ENCODE data around the gene CLASP2. TPM values are rescaled to one million over a fixed set of nuclear protein-coding genes. Genes with fewer than 3 reads are reported as not detected.
"Not testable (repeated sequence)": the region's sequence is repeated elsewhere in the genome, so short reads cannot be mapped to it uniquely, and the experiment has no call there.

Gene CLASP2
- total RNA-seq, result 10 to 100 TPM; 40.6 to 43.0 TPM

- Mint-ChIP-seq H3K4me1 (peaks cover 14% of the 10 kb centered on the region), H3K4me3 (peak within 1 kb of the TSS; percentile 89), H3K27ac (peak within 1 kb of the TSS; percentile 80), H3K36me3 (ENCODE audit: low read depth) (no peaks in the 10 kb centered on the region), H3K27me3 (peaks cover 2% of the 10 kb centered on the region), H3K9me3 (no peaks in the 10 kb centered on the region)
- ChIA-PET POLR2A (interaction anchor here (1.0 kb wide), 2 partner anchors 277 to 278 kb away, joined by 3 to 15 read pairs; partner anchors contain the start of gene UBP1), CTCF (interaction anchor here (0.8 to 2.5 kb wide), 8 partner anchors 20 to 587 kb away, joined by 3 to 6 read pairs (median 3); no protein-coding TSS in a partner anchor)
- peak; percentile 84 for DNase-seq
Measured at GRCh38 chr3:33717866-33718594, at the start of gene CLASP2. TSS of gene CLASP2 (minus strand) at chr3:33718254. CDS start at chr3:33718002, 252 bp downstream.

GRCh38 chr3:33758864-33759263, 40.8 kb upstream of the CLASP2 start:
- POLR2A ChIA-PET, result no interaction called here
- CTCF ChIA-PET, result interaction anchor here (1.8 kb wide), 1 partner anchor 18 kb away, joined by 5 read pairs; no protein-coding TSS in a partner anchor
- H3K4me1 Mint-ChIP-seq, result no peaks in the 10 kb centered on the region
- H3K27ac Mint-ChIP-seq, result no peak overlapping the region
- H3K36me3 Mint-ChIP-seq (ENCODE audit: low read depth), result peaks cover 6% of the 10 kb centered on the region
- no peak overlapping the region for H3K4me3 Mint-ChIP-seq
- H3K27me3 Mint-ChIP-seq, result peaks cover 4% of the 10 kb centered on the region
- peaks cover 11% of the 10 kb centered on the region for H3K9me3 Mint-ChIP-seq
- no peak for DNase-seq

- POLR2A ChIA-PET, result no interaction called here
- Mint-ChIP-seq H3K27me3 (peaks cover 2% of the 10 kb centered on the region), H3K4me1 (no peaks in the 10 kb centered on the region), H3K9me3 (peaks cover 11% of the 10 kb centered on the region), H3K4me3 (no peak overlapping the region), H3K36me3 (ENCODE audit: low read depth) (peaks cover 6% of the 10 kb centered on the region), H3K27ac (no peak overlapping the region)
- CTCF ChIA-PET, result no interaction called here
- DNase-seq, result no peak
Measured at GRCh38 chr3:33758281-33758680, 40.2 kb upstream of the CLASP2 start.

GRCh38 chr3:33754391-33754790, 36.3 kb upstream of the CLASP2 start:
- CTCF ChIA-PET; H3K4me3 Mint-ChIP-seq; POLR2A ChIA-PET; H3K27me3 Mint-ChIP-seq; H3K36me3 Mint-ChIP-seq (ENCODE audit: low read depth); H3K27ac Mint-ChIP-seq; DNase-seq: not testable (repeated sequence)
- peaks cover 14% of the 10 kb centered on the region for H3K9me3 Mint-ChIP-seq
- peaks cover 20% of the 10 kb centered on the region for H3K4me1 Mint-ChIP-seq

- Mint-ChIP-seq H3K27me3 (no peaks in the 10 kb centered on the region), H3K9me3 (peaks cover 14% of the 10 kb centered on the region), H3K4me3 (no peak overlapping the region), H3K36me3 (ENCODE audit: low read depth) (peaks cover 10% of the 10 kb centered on the region), H3K27ac (no peak overlapping the region), H3K4me1 (peaks cover 20% of the 10 kb centered on the region)
- ChIA-PET POLR2A (no interaction called here), CTCF (interaction anchor here (0.7 to 1.4 kb wide), 2 partner anchors 18 to 25 kb away, joined by 3 to 4 read pairs; no protein-coding TSS in a partner anchor)
- DNase-seq, result no peak
Measured at GRCh38 chr3:33751336-33751735, 33.3 kb upstream of the CLASP2 start.

GRCh38 chr3:33750211-33750548, 32.1 kb upstream of the CLASP2 start:
- no peak for DNase-seq
- ChIA-PET POLR2A (no interaction called here), CTCF (interaction anchor here (1.4 kb wide), 1 partner anchor 26 kb away, joined by 4 read pairs; no protein-coding TSS in a partner anchor)
- Mint-ChIP-seq H3K36me3 (ENCODE audit: low read depth) (peaks cover 10% of the 10 kb centered on the region), H3K27me3 (no peaks in the 10 kb centered on the region), H3K27ac (no peak overlapping the region), H3K4me1 (peaks cover 20% of the 10 kb centered on the region), H3K9me3 (peaks cover 14% of the 10 kb centered on the region), H3K4me3 (no peak overlapping the region)

GRCh38 chr3:33749546-33750210, 31.6 kb upstream of the CLASP2 start:
- Mint-ChIP-seq H3K36me3 (ENCODE audit: low read depth) (peaks cover 10% of the 10 kb centered on the region), H3K4me3 (no peak overlapping the region), H3K27me3 (no peaks in the 10 kb centered on the region), H3K27ac (no peak overlapping the region), H3K9me3 (peaks cover 10% of the 10 kb centered on the region), H3K4me1 (peaks cover 20% of the 10 kb centered on the region)
- ChIA-PET POLR2A (interaction anchor here (0.9 kb wide), 1 partner anchor 30 kb away, joined by 3 read pairs; no protein-coding TSS in a partner anchor), CTCF (no interaction called here)
- no peak for DNase-seq

GRCh38 chr3:33746416-33747116, 28.5 kb upstream of the CLASP2 start:
- Mint-ChIP-seq H3K27ac (no peak overlapping the region), H3K4me3 (no peak overlapping the region), H3K36me3 (ENCODE audit: low read depth) (no peaks in the 10 kb centered on the region), H3K4me1 (peaks cover 16% of the 10 kb centered on the region), H3K27me3 (peaks cover 10% of the 10 kb centered on the region), H3K9me3 (no peaks in the 10 kb centered on the region)
- ChIA-PET CTCF (interaction anchor here (0.9 kb wide), 1 partner anchor 13 kb away, joined by 3 read pairs; no protein-coding TSS in a partner anchor), POLR2A (no interaction called here)
- no peak for DNase-seq

GRCh38 chr3:33737146-33737545, 19.1 kb upstream of the CLASP2 start:
- peaks cover 15% of the 10 kb centered on the region for H3K27me3 Mint-ChIP-seq
- no peaks in the 10 kb centered on the region for H3K4me1 Mint-ChIP-seq
- POLR2A ChIA-PET, result no interaction called here
- no peaks in the 10 kb centered on the region for H3K36me3 Mint-ChIP-seq (ENCODE audit: low read depth)
- CTCF ChIA-PET, result no interaction called here
- peaks cover 4% of the 10 kb centered on the region for H3K9me3 Mint-ChIP-seq
- H3K4me3 Mint-ChIP-seq, result no peak overlapping the region
- no peak overlapping the region for H3K27ac Mint-ChIP-seq
- no peak for DNase-seq

- Mint-ChIP-seq H3K36me3 (ENCODE audit: low read depth) (no peaks in the 10 kb centered on the region), H3K4me1 (no peaks in the 10 kb centered on the region), H3K4me3 (no peak overlapping the region), H3K27ac (no peak overlapping the region), H3K9me3 (peaks cover 12% of the 10 kb centered on the region), H3K27me3 (no peaks in the 10 kb centered on the region)
- POLR2A ChIA-PET, result no interaction called here
- CTCF ChIA-PET, result no interaction called here
- no peak for DNase-seq
Measured at GRCh38 chr3:33732394-33732793, 14.3 kb upstream of the CLASP2 start.

- CTCF ChIA-PET, result no interaction called here
- POLR2A ChIA-PET, result no interaction called here
Measured at GRCh38 chr3:33729993-33730392, 11.9 kb upstream of the CLASP2 start.

GRCh38 chr3:33724256-33724655, 6.2 kb upstream of the CLASP2 start:
- Mint-ChIP-seq H3K27me3 (peaks cover 2% of the 10 kb centered on the region), H3K27ac (no peak overlapping the region), H3K9me3 (no peaks in the 10 kb centered on the region), H3K36me3 (ENCODE audit: low read depth) (no peaks in the 10 kb centered on the region), H3K4me1 (no peaks in the 10 kb centered on the region), H3K4me3 (no peak overlapping the region)
- ChIA-PET POLR2A (no interaction called here), CTCF (no interaction called here)
- DNase-seq, result no peak

More at GRCh38 chr3:33729993-33730392, 11.9 kb upstream of the CLASP2 start:
- Mint-ChIP-seq H3K4me3 (no peak overlapping the region), H3K27me3 (no peaks in the 10 kb centered on the region), H3K36me3 (ENCODE audit: low read depth) (no peaks in the 10 kb centered on the region), H3K4me1 (no peaks in the 10 kb centered on the region), H3K9me3 (peaks cover 12% of the 10 kb centered on the region), H3K27ac (no peak overlapping the region)
- DNase-seq, result no peak

- CTCF ChIA-PET, result no interaction called here
Measured at GRCh38 chr3:33722626-33723370, 4.7 kb upstream of the CLASP2 start.

More at GRCh38 chr3:33722626-33723370, 4.7 kb upstream of the CLASP2 start:
- no peak overlapping the region for H3K4me3 Mint-ChIP-seq
- no peaks in the 10 kb centered on the region for H3K9me3 Mint-ChIP-seq
- no peak overlapping the region for H3K27ac Mint-ChIP-seq
- peaks cover 7% of the 10 kb centered on the region for H3K4me1 Mint-ChIP-seq
- H3K36me3 Mint-ChIP-seq (ENCODE audit: low read depth), result no peaks in the 10 kb centered on the region
- H3K27me3 Mint-ChIP-seq, result peaks cover 2% of the 10 kb centered on the region
- no peak for DNase-seq
- POLR2A ChIA-PET, result no interaction called here
